ENCODE data around the gene WASL.

DNA sequence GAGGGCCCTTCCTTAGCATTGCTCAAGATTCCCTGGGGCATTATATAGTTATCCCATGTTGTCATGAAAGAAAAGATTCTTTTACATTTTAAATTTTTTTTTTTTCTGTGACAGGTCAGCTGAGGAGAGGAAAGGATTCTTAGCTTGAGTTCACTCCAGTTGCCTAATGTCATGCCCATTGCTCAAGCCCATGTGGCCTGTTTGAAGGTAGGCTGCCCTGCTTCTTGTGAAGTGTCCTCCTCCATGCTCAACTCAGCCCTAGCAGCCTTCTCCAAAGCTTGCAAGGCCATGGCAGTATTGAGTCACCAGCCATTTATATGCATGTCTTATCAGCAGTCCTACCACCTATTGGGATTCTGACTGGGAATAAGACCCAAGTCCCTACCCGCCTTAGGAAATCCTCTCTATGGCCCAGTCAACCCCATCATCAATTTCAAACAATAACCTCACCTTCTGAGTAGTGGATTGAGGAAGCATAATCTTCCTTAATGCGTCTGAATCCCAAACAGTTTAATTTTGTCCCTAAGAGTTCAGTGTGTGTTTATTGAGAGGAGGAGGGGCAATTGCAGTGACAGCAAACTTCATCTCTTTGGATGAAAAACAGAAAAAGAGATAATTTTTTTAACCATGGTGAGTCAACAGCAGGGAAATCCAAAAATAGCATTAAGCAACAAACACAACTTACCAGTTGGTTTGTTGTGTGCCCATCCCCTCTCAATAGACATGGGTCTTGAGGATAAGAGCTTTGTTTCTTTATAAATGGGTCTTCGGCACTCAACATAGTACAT lies 38.6 kb upstream of the WASL start:
- TF ChIP-seq CTCF (IDR thresholded peaks at IDR 0.05) (no peak), POLR2AphosphoS5 (IDR thresholded peaks at IDR 0.05) (no peak), POLR2A (IDR thresholded peaks at IDR 0.05) (no peak), EP300 (IDR thresholded peaks at IDR 0.05) (no peak)
